GM19395 (cell line): ENCODE results near the gene TTLL5.
"Not testable (repeated sequence)": the region's sequence is repeated elsewhere in the genome, so short reads cannot be mapped to it uniquely, and the experiment has no call there.

Experiments used
- ATAC-seq: cut with Tn5 transposase; IDR thresholded peaks from one replicate; pipeline ENCODE4 v1.9.1; 2021; ENCODE audit warnings: mild to moderate bottlenecking, moderate library complexity; ENCODE audit not compliant: unreplicated experiment

The TTLL5 gene

DNA sequence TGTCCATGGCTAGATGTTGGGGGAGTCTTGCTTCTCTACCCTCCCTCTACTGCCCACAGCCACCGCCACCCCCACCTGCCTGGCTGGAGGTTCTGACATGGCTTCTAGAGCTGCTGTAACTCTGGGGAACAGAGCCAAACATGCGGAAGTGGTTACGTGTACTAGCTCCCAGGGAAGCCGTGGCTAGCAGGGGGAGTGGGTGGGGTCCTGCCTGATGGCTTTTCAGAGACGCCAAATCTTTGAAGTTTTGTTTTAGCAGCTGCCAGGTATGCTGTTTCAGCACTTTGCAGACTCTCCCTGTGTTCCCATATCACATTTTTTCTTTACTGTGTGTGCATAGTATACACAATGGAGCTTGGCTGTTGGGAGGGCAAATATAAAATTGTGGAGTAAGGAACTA is 170.4 kb downstream of the TTLL5 start:
- no peak for ATAC-seq

DNA sequence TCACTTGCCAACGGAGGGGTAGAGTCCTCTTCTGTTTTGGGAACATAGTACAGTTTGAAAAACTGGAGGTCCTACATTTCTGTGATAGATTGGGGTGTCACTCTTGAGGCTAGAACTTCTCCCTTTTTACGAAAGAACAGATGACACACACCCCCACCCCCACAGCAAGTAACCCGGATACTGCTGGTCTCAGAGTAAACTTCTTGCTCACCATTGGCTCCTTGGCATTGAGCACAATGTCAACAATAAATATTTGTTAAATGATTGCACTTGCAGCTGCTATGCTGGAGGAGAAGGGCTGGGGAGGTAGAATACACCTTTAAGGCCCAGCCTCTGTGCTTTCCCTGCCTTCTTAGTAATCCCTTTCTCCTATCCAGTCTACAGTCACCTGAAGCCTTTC is 170.9 kb downstream of the TTLL5 start:
- ATAC-seq: no peak

DNA sequence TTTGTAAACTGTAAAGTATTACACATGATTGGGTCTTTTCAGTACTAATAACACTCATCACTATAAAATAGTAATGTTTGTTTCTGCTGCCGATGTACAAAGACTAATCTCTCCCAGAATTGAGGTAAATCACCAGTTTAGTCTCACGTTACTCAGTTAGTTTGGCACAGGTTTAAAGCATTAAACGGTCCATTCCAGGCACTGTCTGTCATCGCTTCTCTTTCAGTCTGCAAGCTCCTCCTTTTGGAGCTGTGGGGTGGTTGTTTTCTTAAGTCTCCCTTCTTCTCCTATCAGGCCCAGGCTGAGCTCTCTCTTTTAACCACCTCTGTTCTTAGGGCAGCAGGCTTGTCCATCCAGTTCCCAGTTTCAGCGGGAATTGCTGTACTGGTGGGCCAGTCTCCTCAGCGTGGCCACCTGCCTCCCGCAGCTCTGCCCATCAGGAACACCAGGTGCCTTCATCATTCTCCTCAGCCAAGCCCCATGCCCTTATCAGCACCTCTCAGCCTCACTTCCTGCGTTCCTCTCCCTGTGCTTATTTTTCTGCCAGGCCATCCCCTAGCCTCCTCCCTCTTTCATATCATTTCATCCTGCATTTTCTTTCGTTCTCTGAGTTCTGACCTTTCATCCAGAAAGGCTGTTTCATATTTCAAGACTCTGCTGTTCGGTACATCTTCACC is 171.7 kb downstream of the TTLL5 start:
- ATAC-seq: no peak

DNA sequence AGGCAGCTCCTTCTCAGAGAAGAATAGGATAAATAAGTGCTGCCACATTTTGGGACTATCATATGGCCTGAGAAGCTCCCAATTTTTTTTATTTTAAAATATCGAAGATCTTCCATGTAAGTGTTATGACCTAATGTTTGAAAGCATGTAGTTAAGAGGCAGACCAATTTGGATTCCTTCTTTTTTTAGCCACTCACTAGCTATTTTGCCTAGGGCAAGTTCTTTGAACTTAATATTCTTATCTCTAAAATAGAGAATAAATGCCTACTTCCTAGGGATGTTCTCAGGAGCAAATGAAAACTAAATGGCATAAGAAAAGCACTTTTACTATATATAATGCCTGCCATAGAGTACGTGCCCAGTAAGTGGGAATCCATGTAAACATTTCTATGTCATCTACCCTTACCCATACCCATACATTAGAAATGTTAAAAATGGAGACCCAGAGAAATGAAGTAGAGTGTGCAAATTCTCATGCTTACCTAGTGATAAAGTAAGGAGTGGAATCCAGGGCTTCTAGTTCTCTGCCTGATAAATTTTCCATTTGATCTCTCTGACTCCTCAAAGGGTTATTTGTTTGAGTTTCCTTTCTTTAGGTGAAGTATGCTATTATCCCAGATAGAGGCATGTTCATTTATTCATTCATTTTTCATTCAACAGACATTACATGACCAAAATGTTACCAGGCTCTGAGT is 172.4 kb downstream of the TTLL5 start:
- ATAC-seq: no peak

DNA sequence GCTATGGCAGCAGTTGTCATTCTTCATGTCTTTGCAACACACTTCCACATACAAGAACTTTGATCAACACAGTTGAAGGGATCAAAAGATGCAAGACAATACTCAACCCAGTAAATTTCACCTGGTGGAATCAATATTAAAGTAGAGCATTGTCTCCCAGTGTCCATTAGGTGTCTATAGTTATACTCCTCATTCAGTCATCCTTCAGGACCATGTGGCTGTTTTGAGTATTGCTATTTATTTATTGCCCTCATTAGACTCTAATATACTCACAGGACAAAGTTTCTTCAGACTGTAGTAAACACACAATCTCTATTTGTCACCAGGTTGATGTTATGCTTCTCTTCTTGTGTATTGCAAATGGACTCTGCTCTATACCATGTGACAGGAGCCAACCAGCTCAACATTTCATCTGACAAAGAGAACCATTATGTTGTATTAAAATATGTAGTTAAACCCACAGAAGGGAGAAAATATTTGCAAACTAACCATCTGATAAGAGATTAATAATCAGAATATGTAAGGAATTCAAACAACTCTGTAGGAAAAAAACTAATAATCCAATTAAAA is 174.2 kb downstream of the TTLL5 start:
- no peak for ATAC-seq

DNA sequence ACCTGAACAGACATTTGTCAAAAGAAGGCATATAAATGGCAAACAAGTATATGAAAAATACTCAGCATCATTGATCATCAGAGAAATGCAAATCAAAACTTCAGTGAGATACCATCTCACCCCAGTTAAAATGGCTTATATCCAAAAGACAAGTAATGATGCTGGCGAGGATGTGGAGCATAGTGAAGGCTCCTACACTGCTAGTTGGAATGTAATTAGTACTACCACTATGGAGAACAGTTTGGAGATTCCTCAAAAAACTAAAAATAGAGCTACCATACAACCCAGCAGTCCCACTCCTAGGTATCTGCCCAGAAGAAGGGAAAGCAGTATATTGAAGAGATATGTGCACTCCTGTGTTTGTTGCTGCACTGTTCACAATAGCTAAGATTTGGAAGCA is 174.7 kb downstream of the TTLL5 start:
- ATAC-seq: no peak

DNA sequence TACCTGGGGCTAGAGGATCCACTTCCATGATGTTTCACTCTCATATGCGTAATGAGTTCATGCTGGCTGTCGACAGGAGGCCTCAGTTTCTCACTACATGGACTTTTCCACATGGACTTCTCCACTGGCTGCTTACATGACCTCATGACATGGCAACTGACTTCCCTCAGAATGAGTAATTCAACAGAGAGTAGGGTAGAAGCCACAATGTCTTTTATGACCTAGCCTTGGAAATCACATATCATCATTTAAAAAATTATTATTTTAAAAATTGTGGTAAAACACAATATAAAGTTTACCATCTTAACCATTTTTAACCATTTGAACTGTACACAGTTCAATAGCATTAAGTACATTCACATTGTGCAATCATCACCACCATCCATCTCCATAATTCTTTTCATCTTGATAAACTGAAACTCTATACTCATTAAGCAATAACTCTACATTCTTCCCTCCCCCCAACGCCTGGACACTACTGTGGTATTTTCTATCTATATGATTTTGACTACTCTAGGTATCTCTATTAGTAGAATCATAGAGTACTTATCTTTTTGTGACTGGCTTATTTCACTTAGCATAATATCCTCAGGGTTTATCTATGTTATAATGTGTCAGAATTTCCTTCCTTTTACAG is 176.2 kb downstream of the TTLL5 start:
- no peak for ATAC-seq

DNA sequence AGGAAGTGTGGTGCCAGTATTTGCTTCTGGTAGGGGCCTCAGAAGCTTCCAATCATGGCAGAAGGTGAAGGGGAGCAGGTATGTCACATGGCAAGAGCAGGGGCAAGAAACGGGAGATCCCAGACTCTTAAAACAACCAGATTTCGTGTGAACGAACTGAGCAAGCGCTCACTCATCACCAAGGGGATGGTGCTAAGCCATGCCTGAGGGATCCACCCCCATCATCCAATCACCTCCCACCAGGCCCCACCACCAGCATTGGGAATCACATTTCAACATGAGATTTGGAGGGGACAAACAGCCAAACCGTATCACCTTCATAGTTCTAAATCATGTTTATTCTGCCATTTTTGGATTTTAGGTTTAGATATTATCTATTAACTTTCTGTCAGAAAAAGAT is 179.9 kb downstream of the TTLL5 start:
- no peak for ATAC-seq

DNA sequence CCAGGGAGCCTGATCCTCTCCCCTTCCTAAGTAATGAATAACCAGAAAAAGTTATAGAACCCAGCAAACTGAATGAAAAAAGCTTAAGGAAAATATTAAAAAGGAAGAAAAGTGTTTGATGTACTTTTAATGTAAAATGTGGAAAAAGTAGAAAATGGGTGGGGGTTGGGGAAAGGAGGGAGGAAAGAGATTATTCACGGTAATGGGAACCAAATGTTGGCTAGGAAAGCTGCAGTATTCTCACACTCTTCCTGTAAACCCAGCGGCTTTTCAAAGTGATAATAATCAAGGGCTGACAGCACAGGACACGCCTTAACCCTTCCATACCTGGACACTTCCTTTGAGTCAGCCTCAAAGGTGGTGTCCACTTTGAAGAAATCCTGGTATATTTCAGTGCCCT is 181.5 kb downstream of the TTLL5 start:
- ATAC-seq: no peak

DNA sequence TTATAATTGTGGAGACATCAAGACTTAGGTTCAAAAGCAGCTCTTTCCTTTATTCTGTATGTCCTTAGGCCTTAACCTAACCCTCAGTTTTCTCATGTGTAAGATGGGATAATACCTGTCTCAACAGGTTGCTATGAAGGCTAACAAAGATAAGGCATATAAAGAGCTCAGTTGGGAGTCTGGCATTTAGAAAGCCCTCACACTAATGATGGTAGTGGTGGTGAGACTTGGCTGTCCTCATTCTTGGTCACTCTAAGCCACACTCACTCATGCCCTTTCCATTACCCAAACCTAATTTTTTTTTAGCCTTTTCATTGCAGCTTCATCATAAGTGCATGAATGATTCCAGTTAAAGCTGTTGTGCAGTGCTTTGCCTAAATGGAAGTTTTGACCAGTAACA is 183.4 kb downstream of the TTLL5 start:
- no peak for ATAC-seq

DNA sequence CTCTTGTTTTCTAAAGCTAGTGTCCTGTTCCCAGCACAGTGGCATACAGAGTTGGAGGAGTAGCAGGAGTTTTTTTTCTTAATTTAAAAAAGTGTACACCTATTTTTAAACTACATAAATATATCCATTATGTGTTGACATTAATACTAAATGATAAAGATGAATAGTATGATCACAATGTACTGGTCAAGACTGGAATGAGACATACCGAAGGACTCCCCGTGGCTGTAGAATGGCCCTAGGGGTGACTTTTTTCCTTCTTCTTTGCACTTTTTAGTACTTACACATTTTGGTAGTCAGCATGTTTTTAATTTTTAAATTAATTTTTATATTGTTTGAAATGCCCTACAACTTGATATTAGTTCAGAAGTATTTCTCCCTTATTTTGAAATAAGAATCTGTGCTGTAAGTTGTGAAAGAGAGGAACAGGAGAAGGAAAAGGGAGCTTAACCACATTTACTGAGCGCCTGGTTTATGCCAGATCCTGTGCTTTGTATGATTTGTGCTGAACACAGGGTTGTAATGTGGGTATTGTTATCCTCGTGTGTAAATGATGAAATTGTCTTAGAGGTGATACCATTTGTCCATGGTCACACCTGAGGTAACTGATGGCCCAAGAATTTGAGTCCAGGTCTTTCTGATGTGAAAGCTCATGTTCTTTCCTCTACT is 184.2 kb downstream of the TTLL5 start:
- no peak for ATAC-seq

DNA sequence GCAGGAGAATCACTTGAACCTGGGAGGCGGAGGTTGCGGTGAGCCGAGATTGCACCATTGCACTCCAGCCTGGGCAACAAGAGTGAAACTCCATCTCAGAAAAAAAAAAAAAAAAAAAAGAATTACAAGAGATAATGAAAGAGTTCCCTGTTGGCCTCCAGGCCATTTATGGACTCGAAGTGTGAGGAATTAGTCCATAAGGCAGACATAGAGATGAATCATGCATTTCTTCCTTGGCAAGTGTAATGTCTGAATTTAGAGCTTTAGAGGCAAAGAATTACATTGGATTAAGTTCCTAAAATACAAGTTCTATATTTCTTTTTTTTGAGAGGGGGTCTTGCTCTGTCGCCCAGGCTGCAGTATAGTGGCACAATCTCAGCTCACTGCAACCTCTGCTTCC is 185.6 kb downstream of the TTLL5 start:
- not testable (repeated sequence) for ATAC-seq

DNA sequence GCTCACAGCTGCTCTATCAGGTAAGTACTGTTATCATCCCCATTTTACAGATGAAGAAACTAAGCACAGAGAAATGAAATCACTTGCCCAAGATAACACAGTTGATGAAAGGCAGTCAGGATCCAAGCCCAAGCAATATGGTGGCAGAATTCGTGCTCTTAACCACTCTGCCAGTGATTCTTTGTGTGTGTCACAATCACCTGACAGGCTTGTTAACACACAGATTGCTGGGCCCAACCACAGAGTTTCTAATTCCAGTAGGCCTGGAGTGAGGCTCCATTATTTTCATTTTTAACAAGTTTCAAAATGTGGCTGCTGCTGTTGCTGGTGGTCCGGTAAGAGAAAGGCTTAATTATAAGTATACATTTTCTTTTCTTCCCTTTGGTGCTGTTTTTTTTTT is 186.5 kb downstream of the TTLL5 start:
- ATAC-seq: no peak

DNA sequence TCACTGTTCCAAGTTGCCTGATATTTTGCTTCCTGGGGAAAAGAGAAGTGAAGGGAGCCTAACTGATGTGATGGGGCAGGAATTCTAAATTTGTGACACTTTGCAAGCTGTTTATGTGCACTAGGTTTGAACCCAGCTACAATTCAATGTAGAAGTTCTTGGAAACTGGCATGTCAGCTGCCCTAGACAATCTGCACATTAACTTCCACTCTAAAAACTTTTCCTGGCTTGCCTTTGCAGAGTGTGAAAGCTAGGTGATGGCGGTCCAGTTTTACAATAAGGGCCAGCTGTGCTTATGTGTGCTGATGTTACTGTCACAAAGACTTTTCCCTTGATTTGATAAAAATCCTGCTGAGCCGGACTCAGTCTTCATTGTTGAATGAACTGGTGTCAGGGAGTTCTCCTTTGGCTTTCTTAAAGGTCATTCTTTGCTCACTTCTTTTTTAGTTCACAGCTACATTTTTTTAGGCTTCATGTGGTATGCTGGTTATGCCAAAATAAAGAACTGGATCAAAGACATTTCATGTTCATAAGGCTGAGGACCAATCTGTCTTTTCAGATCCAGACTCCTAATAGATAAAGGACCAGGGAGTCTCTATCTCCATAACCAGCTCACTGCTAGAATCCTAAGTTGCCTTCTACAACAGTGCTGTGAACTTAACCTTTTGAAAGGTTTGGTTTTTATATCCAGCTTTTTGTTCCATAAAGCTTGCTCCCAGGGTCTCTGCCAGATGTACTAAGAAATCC is 187.3 kb downstream of the TTLL5 start:
- ATAC-seq: no peak

DNA sequence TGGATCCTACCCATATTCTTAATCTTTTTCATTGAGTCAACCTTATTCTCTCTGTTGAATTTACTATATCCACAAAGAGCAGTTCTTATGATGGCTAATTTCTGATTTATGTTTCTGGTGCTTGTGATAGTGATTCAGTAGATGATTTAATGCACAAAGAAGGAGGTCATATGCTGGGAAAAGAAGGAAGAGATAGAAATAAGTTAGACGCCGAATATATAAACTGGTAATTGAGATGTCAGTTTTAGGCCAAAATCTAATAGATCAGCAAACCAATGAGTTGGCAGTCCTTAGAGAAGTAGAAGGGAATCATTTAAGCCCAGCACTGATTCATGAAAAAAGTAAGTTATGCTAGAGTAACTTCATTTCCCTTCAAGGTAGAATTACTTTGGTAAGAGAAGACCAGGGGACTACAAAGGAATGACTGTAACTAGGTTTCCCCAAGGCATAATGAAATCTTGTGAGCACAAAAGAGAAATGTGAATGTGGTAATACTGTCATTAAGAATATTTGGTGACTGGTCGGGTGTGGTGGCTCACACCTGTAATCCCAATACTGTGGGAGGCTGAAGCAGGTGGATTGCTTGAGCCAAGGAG is 188.4 kb downstream of the TTLL5 start:
- ATAC-seq: no peak

DNA sequence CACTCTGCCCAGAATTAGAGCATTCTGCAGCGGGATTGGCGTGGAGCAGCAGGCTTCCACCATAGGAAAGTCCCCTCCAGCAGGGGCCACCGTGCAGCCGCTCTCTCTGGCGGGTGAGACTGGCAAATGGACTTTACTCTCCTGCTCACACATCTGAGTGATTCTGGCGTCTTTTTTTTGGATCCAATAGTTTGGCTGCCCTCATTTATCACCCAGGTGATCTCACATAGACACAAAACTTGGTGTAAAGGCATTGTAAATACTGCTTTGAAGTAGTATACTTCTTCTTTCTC is 190.5 kb downstream of the TTLL5 start:
- ATAC-seq: no peak

DNA sequence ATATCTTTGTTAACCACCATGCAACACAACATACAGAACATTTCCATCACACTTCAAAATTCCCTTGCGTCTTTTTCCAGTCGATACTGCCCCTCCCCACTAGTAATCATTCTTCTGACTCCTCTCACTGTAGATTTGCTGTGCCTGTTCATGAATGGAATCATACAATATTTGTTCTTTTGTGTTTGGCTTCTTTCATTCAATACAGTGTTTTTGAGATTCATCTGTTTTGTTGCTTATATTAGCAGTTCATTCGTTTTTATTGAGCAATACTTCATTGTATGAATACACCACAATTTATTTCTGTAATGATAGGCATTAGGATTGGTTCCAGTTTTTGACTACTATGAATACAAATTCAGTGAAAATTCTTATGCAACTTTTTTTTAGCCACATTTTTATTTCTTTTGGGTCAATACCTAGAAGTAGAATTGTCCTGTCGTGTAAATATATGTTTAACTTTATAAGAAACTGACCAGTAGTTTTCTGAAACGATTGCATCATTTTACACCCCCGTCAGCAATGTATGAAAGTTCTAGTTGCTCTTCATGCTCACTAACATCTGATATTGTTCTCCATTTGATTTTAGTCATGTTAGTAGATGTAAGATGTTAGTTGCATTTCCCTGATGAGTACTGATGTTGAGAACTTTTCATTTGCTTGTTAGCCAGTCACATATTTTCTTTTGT is 193.2 kb downstream of the TTLL5 start:
- ATAC-seq: no peak

DNA sequence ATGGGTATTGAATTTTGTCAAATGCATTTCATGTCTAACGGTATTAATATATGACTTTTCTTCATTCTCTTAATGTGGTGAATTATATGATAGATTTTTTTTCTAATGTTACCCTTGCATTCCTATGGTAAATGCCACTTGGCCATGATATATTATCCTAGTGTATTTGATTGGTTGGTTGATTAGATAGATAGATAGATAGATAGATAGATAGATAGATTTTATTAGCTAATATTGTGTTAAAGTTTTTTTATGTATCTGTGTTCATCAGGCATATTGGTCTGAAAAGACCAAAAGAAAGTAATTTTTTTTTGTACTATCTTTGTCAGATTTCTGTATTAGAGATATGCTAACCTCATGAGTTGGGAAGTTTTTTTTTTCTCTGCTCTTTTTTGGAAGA is 196.2 kb downstream of the TTLL5 start:
- ATAC-seq: no peak

DNA sequence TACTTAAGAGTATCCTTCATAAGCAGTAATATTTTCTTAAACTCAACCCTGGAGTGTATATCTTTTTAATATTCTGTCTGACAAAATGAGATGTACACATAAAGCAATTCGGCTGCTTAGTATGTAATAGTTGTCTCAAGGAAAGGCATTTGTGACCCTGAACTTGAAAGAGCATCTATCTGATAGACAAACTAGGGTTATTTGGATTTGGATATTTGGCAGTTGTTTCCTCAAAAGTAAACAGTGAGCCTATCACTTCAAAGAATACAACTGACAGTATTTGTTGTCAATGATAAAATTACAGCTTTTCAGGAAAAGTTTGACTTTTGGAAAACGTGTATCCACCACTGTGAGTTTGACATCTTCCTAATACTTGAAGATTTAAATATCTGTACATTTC is 197.3 kb downstream of the TTLL5 start:
- ATAC-seq: no peak

DNA sequence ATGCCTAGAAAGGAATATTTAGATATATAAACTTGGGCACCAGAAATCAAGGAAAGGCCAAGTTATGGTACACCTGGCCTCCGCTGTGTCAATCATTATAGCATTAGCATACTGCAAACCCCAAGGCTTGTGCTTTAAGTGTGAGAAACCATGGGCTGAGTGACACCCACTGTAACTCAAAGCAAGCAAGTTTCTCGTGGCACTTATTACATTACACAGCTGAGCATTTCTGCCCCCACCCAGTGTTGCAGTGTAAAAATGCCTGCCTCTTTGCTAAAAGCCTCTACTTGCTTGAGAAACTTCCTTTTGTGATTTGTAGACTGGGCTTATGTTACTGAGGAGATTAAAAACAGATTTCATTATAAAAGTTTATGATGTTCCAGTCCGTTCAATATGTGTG is 198.7 kb downstream of the TTLL5 start:
- no peak for ATAC-seq
